Liver (tissue), 9 donors: ENCODE results near the gene SAMD8. TPM values are rescaled to one million over a fixed set of nuclear protein-coding genes. Genes with fewer than 3 reads are reported as not detected.
"Not testable (repeated sequence)": the region's sequence is repeated elsewhere in the genome, so short reads cannot be mapped to it uniquely, and the experiment has no call there.

Experiments used
- DNase-seq: peaks from one replicate; pipeline ENCODE4 v3.0.0-alpha.2; 2017; ENCODE audit warnings: low spot score
- H3K27ac ChIP-seq, 2 donors: one replicate each; pipeline ENCODE4 v1.7.0; 2013; ENCODE audit warnings: inconsistent platforms in 2 of 2, low read length in 2 of 2, control low read depth in 1 of 2, low read depth in 1 of 2, mild to moderate bottlenecking in 1 of 2
- H3K27me3 ChIP-seq, 4 donors: one replicate each; pipeline versions ENCODE4 v1.6.1 to v1.7.0; 2013; ENCODE audit warnings: low read length in 3 of 4, inconsistent platforms in 1 of 4, mild to moderate bottlenecking in 1 of 4, moderate library complexity in 1 of 4; ENCODE audit not compliant: control insufficient read depth in 4 of 4, insufficient read depth in 4 of 4
- H3K36me3 ChIP-seq, 4 donors: one replicate each; pipeline versions ENCODE4 v1.6.1 to v1.7.0; 2013; ENCODE audit warnings: low read length in 3 of 4, mild to moderate bottlenecking in 3 of 4, low read depth in 1 of 4, moderate library complexity in 1 of 4; ENCODE audit not compliant: control insufficient read depth in 4 of 4, insufficient read depth in 3 of 4
- H3K4me1 ChIP-seq, 4 donors: one replicate each; pipeline versions ENCODE4 v1.6.1 to v1.7.0; 2013; ENCODE audit warnings: low read length in 3 of 4, mild to moderate bottlenecking in 3 of 4, moderate library complexity in 1 of 4; ENCODE audit not compliant: control insufficient read depth in 4 of 4, insufficient read depth in 4 of 4
- H3K4me3 ChIP-seq, 3 donors: one replicate each; pipeline versions ENCODE4 v1.6.1 to v1.7.0; 2013; ENCODE audit warnings: low read length in 3 of 3, control low read depth in 1 of 3, low read depth in 1 of 3, mild to moderate bottlenecking in 1 of 3
- H3K9ac ChIP-seq, 2 donors: one replicate each; pipeline ENCODE4 v1.7.0; 2013; ENCODE audit warnings: low read length in 2 of 2, mild to moderate bottlenecking in 2 of 2, moderate library complexity in 2 of 2, control low read depth in 1 of 2, low read depth in 1 of 2
- H3K9me3 ChIP-seq, 4 donors: one replicate each; pipeline versions ENCODE4 v1.6.1 to v1.7.0; 2013; ENCODE audit warnings: low read length in 3 of 4; ENCODE audit not compliant: control insufficient read depth in 4 of 4
- CTCF ChIP-seq: fragments of 150-350 bp; IDR thresholded peaks from 2 replicates; pipeline ENCODE4 v1.5.1; 2017; ENCODE audit warnings: improper control_type of control experiment, low read depth, low read length; ENCODE audit not compliant: missing input control
- EGR1 ChIP-seq, 2 donors: IDR thresholded peaks; 2 replicates each; pipeline ENCODE4 v1.6.1; 2016 to 2018; ENCODE audit warnings: antibody characterized with exemption in 2 of 2, low read depth in 2 of 2
- FOXA1 ChIP-seq: IDR thresholded peaks from 2 replicates; pipeline ENCODE4 v1.6.1; 2016; ENCODE audit warnings: antibody characterized with exemption
- FOXA2 ChIP-seq: IDR thresholded peaks from 2 replicates; pipeline ENCODE4 v1.6.1; 2016; ENCODE audit warnings: antibody characterized with exemption
- HNF4G ChIP-seq: IDR thresholded peaks from 2 replicates; pipeline ENCODE4 v1.6.1; 2016; ENCODE audit warnings: antibody characterized with exemption
- JUND ChIP-seq, 2 donors: IDR thresholded peaks; 2 replicates each; pipeline ENCODE4 v1.6.1; 2016; ENCODE audit warnings: antibody characterized with exemption in 2 of 2
- MAX ChIP-seq: IDR thresholded peaks from 2 replicates; pipeline ENCODE4 v1.6.1; 2016; ENCODE audit warnings: antibody characterized with exemption
- SP1 ChIP-seq: IDR thresholded peaks from 2 replicates; pipeline ENCODE4 v1.6.1; 2018; ENCODE audit warnings: antibody characterized with exemption, mild to moderate bottlenecking
- TAF1 ChIP-seq: conservative IDR thresholded peaks from 2 replicates; pipeline ENCODE4 v1.6.1; 2016; ENCODE audit warnings: antibody characterized with exemption, mild to moderate bottlenecking
- ZBTB33 ChIP-seq: IDR thresholded peaks from 2 replicates; pipeline ENCODE4 v1.6.1; 2016; ENCODE audit warnings: antibody characterized with exemption
- WGBS: extraction: QIAGEN DNeasy Blood & Tissue Kit; methylation state at CpG from one replicate; pipeline ENCODE4 v1.1.7; 2013; 5-methylcytosine and 5-hydroxymethylcytosine counted together
- polyA plus RNA-seq, 2 donors: library from polyadenylated mRNA; stranded (reverse) in 1 of 2; unstranded in 1 of 2; fragments of 200-250 nt in 1 of 2; fragments of >200 nt in 1 of 2; fragmentation: Nextera tagmentation in 1 of 2; extraction: Ambion mirVana in 1 of 2; gene quantifications; one replicate each; pipeline versions ENCODE4 v1.2.1 to v1.2.3, GENCODE V29; 2013 to 2015
- total RNA-seq, 2 donors: library from RNA; depleted of rRNA; stranded (reverse); fragments of >200 nt; gene quantifications; one replicate each; pipeline ENCODE4 v1.2.3, GENCODE V29; 2014
- donor health status: healthy.
- donor health status: healthy.
- donor health status: healthy.
- donor health status: healthy.
- donor health status: healthy.

Gene SAMD8
- total and polyA plus RNA-seq, 4 donors, result 2.8 to 10.3 (median 4.1) TPM

- not testable (repeated sequence) for H3K36me3 ChIP-seq, H3K27ac ChIP-seq, DNase-seq, H3K4me3 ChIP-seq, H3K27me3 ChIP-seq, H3K4me1 ChIP-seq, H3K9me3 ChIP-seq, H3K9ac ChIP-seq
- WGBS, result 96% methylated on average over 15 of the region's 15 CpGs
These were observed 5.7 kb downstream of the SAMD8 start for GRCh38 chr10:75116941-75117775.

GRCh38 chr10:75117995-75118394, 6.5 kb downstream of the SAMD8 start:
- H3K27ac ChIP-seq, result no peak overlapping the region
- H3K27me3 ChIP-seq, result no peaks in the 10 kb centered on the region
- TF ChIP-seq TAF1, result no peak
- no peak for TF ChIP-seq FOXA1
- TF ChIP-seq HNF4G, result no peak
- no peak for TF ChIP-seq FOXA2
- TF ChIP-seq SP1, result no peak
- TF ChIP-seq ZBTB33, result no peak
- TF ChIP-seq MAX, result no peak
- 77% methylated on average over 3 of the region's 3 CpGs for WGBS
- H3K9ac ChIP-seq, result no peak overlapping the region
- H3K4me3 ChIP-seq, result no peak overlapping the region
- H3K36me3 ChIP-seq, result no peaks in the 10 kb centered on the region
- H3K9me3 ChIP-seq, result no peaks in the 10 kb centered on the region
- peaks cover 0 to 3% (median 2%) of the 10 kb centered on the region in 4 donors for H3K4me1 ChIP-seq
- no peak for DNase-seq

GRCh38 chr10:75119444-75120066, 8.1 kb downstream of the SAMD8 start:
- not testable (repeated sequence) for H3K27ac ChIP-seq, H3K9ac ChIP-seq, H3K9me3 ChIP-seq, H3K27me3 ChIP-seq, H3K4me3 ChIP-seq, DNase-seq, H3K36me3 ChIP-seq, H3K4me1 ChIP-seq
- 91% methylated on average over 15 of the region's 15 CpGs for WGBS

- Histone ChIP-seq H3K4me3 (no peak overlapping the region), H3K36me3 (peaks cover 0 to 1% (median 0%) of the 10 kb centered on the region in 4 donors), H3K9ac (no peak overlapping the region), H3K27ac (no peak overlapping the region), H3K4me1 (peaks cover 0 to 3% (median 2%) of the 10 kb centered on the region in 4 donors), H3K9me3 (no peaks in the 10 kb centered on the region), H3K27me3 (no peaks in the 10 kb centered on the region)
- no peak for DNase-seq
- WGBS, result 24% methylated on average over 1 of the region's 1 CpG
- TF ChIP-seq CTCF, result no peak
- no peak for TF ChIP-seq SP1
- TF ChIP-seq EGR1 (IDR thresholded peaks at IDR 0.05; ENCODE audit: low read depth in 2 of 2), result no peak
- no peak for TF ChIP-seq JUND (IDR thresholded peaks at IDR 0.05)
- TF ChIP-seq TAF1, result no peak
- TF ChIP-seq FOXA2, result no peak
These were observed 9.9 kb downstream of the SAMD8 start for GRCh38 chr10:75121322-75121721.
